Glutamatergic neuron (in vitro differentiated cells): Measurements from ENCODE around the gene HIC1. TPM values are rescaled to one million over a fixed set of nuclear protein-coding genes. Genes with fewer than 3 reads are reported as not detected.
A peak's percentile ranks its signal among the peaks of the same experiment; 100 is the strongest.

Experiments used
- DNase-seq: peaks from one replicate; pipeline ENCODE4 v3.0.0; 2022
- H3K27ac Mint-ChIP-seq: one replicate; pipeline ENCODE4 v1.8.0; 2020; ENCODE audit warnings: mild to moderate bottlenecking, mixed read lengths, inconsistent platforms; ENCODE audit not compliant: unreplicated experiment
- H3K27me3 Mint-ChIP-seq: one replicate; pipeline ENCODE4 v1.8.0; 2020; ENCODE audit warnings: mild to moderate bottlenecking, moderate library complexity, mixed read lengths, inconsistent platforms; ENCODE audit not compliant: unreplicated experiment
- H3K36me3 Mint-ChIP-seq: one replicate; pipeline ENCODE4 v1.8.0; 2020; ENCODE audit warnings: mild to moderate bottlenecking, mixed read lengths, inconsistent platforms; ENCODE audit not compliant: unreplicated experiment
- H3K4me1 Mint-ChIP-seq: one replicate; pipeline ENCODE4 v1.8.0; 2020; ENCODE audit warnings: mild to moderate bottlenecking, low read depth, mixed read lengths, inconsistent platforms; ENCODE audit not compliant: unreplicated experiment
- H3K4me3 Mint-ChIP-seq: one replicate; pipeline ENCODE4 v1.8.0; 2020; ENCODE audit warnings: mild to moderate bottlenecking, mixed read lengths, inconsistent platforms; ENCODE audit not compliant: unreplicated experiment
- H3K9me3 Mint-ChIP-seq: one replicate; pipeline ENCODE4 v1.8.0; 2020; ENCODE audit warnings: mild to moderate bottlenecking, moderate library complexity, mixed read lengths, inconsistent platforms; ENCODE audit not compliant: unreplicated experiment
- CTCF ChIP-seq: fragments of 200-600 bp; sonication (generic); IDR thresholded peaks from one replicate; pipeline ENCODE4 v1.5.0; 2021; ENCODE audit not compliant: partially characterized antibody, unreplicated experiment
- total RNA-seq: library from RNA; stranded (reverse); fragmentation: NEBNext Ultra II Directional; extraction: Animal tissue kit (Norgen Biotek cat#: 25700); gene quantifications from one replicate; pipeline ENCODE4 v1.2.1, GENCODE V29; 2021; ENCODE audit not compliant: unreplicated experiment

The HIC1 gene
- total RNA-seq, 1 donor from 2014 or later = 2.5 TPM

- Mint-ChIP-seq H3K27ac (no peak overlapping the region), H3K4me1 (peaks cover 38% of the 10 kb centered on the region), H3K9me3 (peaks cover 18% of the 10 kb centered on the region), H3K36me3 (no peaks in the 10 kb centered on the region), H3K4me3 (peak overlapping the region; percentile 42), H3K27me3 (peaks cover 24% of the 10 kb centered on the region)
- DNase-seq = no peak
- TF ChIP-seq CTCF = no peak
Measured at GRCh38 chr17:2065949-2066400, 11.1 kb downstream of the HIC1 start.

GRCh38 chr17:2067048-2067561, 12.2 kb downstream of the HIC1 start:
- peaks cover 39% of the 10 kb centered on the region for H3K4me1 Mint-ChIP-seq
- no peak overlapping the region for H3K27ac Mint-ChIP-seq
- TF ChIP-seq CTCF = no peak
- H3K36me3 Mint-ChIP-seq = no peaks in the 10 kb centered on the region
- no peak overlapping the region for H3K4me3 Mint-ChIP-seq
- peaks cover 18% of the 10 kb centered on the region for H3K9me3 Mint-ChIP-seq
- DNase-seq = no peak
- H3K27me3 Mint-ChIP-seq = peaks cover 24% of the 10 kb centered on the region

GRCh38 chr17:2067608-2068024, 12.7 kb downstream of the HIC1 start:
- no peak overlapping the region for H3K4me3 Mint-ChIP-seq
- peaks cover 27% of the 10 kb centered on the region for H3K27me3 Mint-ChIP-seq
- peaks cover 18% of the 10 kb centered on the region for H3K9me3 Mint-ChIP-seq
- no peak for DNase-seq
- TF ChIP-seq CTCF = no peak
- H3K4me1 Mint-ChIP-seq = peaks cover 40% of the 10 kb centered on the region
- H3K27ac Mint-ChIP-seq = no peak overlapping the region
- H3K36me3 Mint-ChIP-seq = no peaks in the 10 kb centered on the region

- H3K27me3 Mint-ChIP-seq = peaks cover 28% of the 10 kb centered on the region
- H3K4me1 Mint-ChIP-seq = peaks cover 40% of the 10 kb centered on the region
- H3K4me3 Mint-ChIP-seq = no peak overlapping the region
- no peak for TF ChIP-seq CTCF
- peak overlapping the region; percentile 87 for H3K27ac Mint-ChIP-seq
- no peak for DNase-seq
- H3K36me3 Mint-ChIP-seq = no peaks in the 10 kb centered on the region
- peaks cover 18% of the 10 kb centered on the region for H3K9me3 Mint-ChIP-seq
Measured at GRCh38 chr17:2068031-2068518, 13.2 kb downstream of the HIC1 start.

GRCh38 chr17:2068519-2069051, 13.7 kb downstream of the HIC1 start:
- TF ChIP-seq CTCF = no peak
- peaks cover 28% of the 10 kb centered on the region for H3K27me3 Mint-ChIP-seq
- no peaks in the 10 kb centered on the region for H3K36me3 Mint-ChIP-seq
- H3K4me1 Mint-ChIP-seq = peaks cover 38% of the 10 kb centered on the region
- peak; percentile 56 for DNase-seq
- H3K9me3 Mint-ChIP-seq = peaks cover 18% of the 10 kb centered on the region
- peak overlapping the region; percentile 87 for H3K27ac Mint-ChIP-seq
- no peak overlapping the region for H3K4me3 Mint-ChIP-seq
